ENCODE data around the gene GRAMD2A. TPM values are rescaled to one million over a fixed set of nuclear protein-coding genes. Genes with fewer than 3 reads are reported as not detected.

GRAMD2A gene
- polyA plus RNA-seq, 2 donors: 1.1 to 1.6 TPM

- Histone ChIP-seq H3K36me3 (ENCODE audit: control insufficient read depth in 2 of 2, insufficient read depth in 2 of 2, low read length in 1 of 2) (no peaks in the 10 kb centered on the region), H3K27ac (ENCODE audit: low read depth in 2 of 2, low read length in 1 of 2) (peak overlapping the region; percentile 99), H3K4me3 (ENCODE audit: low read depth in 1 of 2, low read length in 2 of 2) (peak overlapping the region; percentile 93 to 94), H3K27me3 (ENCODE audit: control insufficient read depth in 1 of 2, insufficient read depth in 2 of 2, low read length in 2 of 2) (no peaks in the 10 kb centered on the region), H3K4me1 (ENCODE audit: control insufficient read depth in 2 of 2, insufficient read depth in 2 of 2, low read length in 1 of 2) (peaks cover 4 to 7% of the 10 kb centered on the region in 2 donors), H3K9me3 (ENCODE audit: control insufficient read depth in 2 of 2, insufficient read depth in 1 of 2, low read depth in 1 of 2, low read length in 1 of 2) (no peaks in the 10 kb centered on the region)
- WGBS, 2 donors: 1 to 3% methylated on average over 16 of the region's 16 CpGs
Measured at GRCh38 chr15:72231833-72232478, 34.4 kb upstream of the GRAMD2A start.

GRCh38 chr15:72231066-72231832, 33.7 kb upstream of the GRAMD2A start, which contains the start of gene PKM:
Gene PKM (minus strand): TSS chr15:72231190. CDS start chr15:72219097, 12,093 bp downstream.
- Histone ChIP-seq H3K9me3 (ENCODE audit: control insufficient read depth in 2 of 2, insufficient read depth in 1 of 2, low read depth in 1 of 2, low read length in 1 of 2) (no peaks in the 10 kb centered on the region), H3K27ac (ENCODE audit: low read depth in 2 of 2, low read length in 1 of 2) (peak within 1 kb of the TSS; percentile 99), H3K36me3 (ENCODE audit: control insufficient read depth in 2 of 2, insufficient read depth in 2 of 2, low read length in 1 of 2) (no peaks in the 10 kb centered on the region), H3K27me3 (ENCODE audit: control insufficient read depth in 1 of 2, insufficient read depth in 2 of 2, low read length in 2 of 2) (no peaks in the 10 kb centered on the region), H3K4me3 (ENCODE audit: low read depth in 1 of 2, low read length in 2 of 2) (peak within 1 kb of the TSS; percentile 93 to 94), H3K4me1 (ENCODE audit: control insufficient read depth in 2 of 2, insufficient read depth in 2 of 2, low read length in 1 of 2) (peaks cover 4 to 9% of the 10 kb centered on the region in 2 donors)
- 0 to 1% methylated on average over 65 to 67 of the region's 67 CpGs for WGBS, 2 donors

DNA sequence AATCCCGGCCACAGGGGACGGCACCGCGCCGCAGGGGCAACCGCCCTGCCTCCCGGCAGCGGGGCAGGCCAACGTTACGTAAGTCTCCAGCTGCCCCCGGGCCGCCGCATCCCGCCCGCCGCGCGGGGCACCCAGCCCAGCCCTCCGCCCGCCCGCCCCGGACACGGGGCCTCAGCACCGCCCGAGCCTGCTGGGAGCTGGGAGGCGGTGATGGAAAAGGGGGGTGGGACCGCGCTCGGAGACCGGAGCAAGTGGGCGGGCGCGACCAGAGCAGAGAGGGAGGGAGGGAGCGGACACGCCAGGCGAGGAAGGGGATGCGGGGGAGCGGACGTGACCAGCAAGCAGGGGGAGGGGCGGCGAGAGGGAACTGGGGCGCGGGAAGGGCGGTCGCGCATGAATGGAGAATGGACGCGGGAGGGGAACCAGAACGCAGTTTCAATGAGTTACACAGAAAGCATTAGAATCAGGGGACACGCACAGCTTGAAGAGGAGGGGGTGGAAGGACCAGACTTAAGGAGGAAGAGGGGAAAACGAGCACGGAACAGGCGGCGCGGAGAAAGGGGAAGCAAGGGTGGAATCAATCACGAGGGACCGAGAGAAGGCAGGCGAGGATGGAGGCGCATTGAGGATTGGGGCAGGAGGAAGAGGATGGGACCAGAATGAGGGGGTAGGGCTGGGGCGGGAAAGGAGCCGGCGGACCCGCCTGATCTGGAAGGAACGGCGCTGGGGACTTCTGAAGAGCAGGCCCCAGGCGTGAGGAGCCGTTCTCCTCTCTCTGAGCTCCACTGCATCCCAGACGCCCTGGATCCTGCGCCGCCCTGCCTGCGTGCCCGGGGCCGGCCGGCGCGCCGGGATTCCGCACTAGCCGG, 32.8 kb upstream of the GRAMD2A start:
- Histone ChIP-seq H3K4me3 (ENCODE audit: low read depth in 1 of 2, low read length in 2 of 2) (peak overlapping the region; percentile 93 to 94), H3K27ac (ENCODE audit: low read depth in 2 of 2, low read length in 1 of 2) (peak overlapping the region; percentile 99), H3K9me3 (ENCODE audit: control insufficient read depth in 2 of 2, insufficient read depth in 1 of 2, low read depth in 1 of 2, low read length in 1 of 2) (no peaks in the 10 kb centered on the region), H3K36me3 (ENCODE audit: control insufficient read depth in 2 of 2, insufficient read depth in 2 of 2, low read length in 1 of 2) (no peaks in the 10 kb centered on the region), H3K4me1 (ENCODE audit: control insufficient read depth in 2 of 2, insufficient read depth in 2 of 2, low read length in 1 of 2) (peaks cover 4 to 9% of the 10 kb centered on the region in 2 donors), H3K27me3 (ENCODE audit: control insufficient read depth in 1 of 2, insufficient read depth in 2 of 2, low read length in 2 of 2) (no peaks in the 10 kb centered on the region)
- WGBS, 2 donors: 1% methylated on average over 76 to 79 of the region's 79 CpGs

GRCh38 chr15:72229947-72230196, 32.3 kb upstream of the GRAMD2A start:
- Histone ChIP-seq H3K27ac (ENCODE audit: low read depth in 2 of 2, low read length in 1 of 2) (peak overlapping the region; percentile 99), H3K36me3 (ENCODE audit: control insufficient read depth in 2 of 2, insufficient read depth in 2 of 2, low read length in 1 of 2) (no peaks in the 10 kb centered on the region), H3K27me3 (ENCODE audit: control insufficient read depth in 1 of 2, insufficient read depth in 2 of 2, low read length in 2 of 2) (no peaks in the 10 kb centered on the region), H3K4me3 (ENCODE audit: low read depth in 1 of 2, low read length in 2 of 2) (peak overlapping the region; percentile 93 to 94), H3K9me3 (ENCODE audit: control insufficient read depth in 2 of 2, insufficient read depth in 1 of 2, low read depth in 1 of 2, low read length in 1 of 2) (no peaks in the 10 kb centered on the region), H3K4me1 (ENCODE audit: control insufficient read depth in 2 of 2, insufficient read depth in 2 of 2, low read length in 1 of 2) (peaks cover 4 to 9% of the 10 kb centered on the region in 2 donors)
- WGBS, 2 donors: 0% methylated on average over 19 to 29 of the region's 29 CpGs

DNA sequence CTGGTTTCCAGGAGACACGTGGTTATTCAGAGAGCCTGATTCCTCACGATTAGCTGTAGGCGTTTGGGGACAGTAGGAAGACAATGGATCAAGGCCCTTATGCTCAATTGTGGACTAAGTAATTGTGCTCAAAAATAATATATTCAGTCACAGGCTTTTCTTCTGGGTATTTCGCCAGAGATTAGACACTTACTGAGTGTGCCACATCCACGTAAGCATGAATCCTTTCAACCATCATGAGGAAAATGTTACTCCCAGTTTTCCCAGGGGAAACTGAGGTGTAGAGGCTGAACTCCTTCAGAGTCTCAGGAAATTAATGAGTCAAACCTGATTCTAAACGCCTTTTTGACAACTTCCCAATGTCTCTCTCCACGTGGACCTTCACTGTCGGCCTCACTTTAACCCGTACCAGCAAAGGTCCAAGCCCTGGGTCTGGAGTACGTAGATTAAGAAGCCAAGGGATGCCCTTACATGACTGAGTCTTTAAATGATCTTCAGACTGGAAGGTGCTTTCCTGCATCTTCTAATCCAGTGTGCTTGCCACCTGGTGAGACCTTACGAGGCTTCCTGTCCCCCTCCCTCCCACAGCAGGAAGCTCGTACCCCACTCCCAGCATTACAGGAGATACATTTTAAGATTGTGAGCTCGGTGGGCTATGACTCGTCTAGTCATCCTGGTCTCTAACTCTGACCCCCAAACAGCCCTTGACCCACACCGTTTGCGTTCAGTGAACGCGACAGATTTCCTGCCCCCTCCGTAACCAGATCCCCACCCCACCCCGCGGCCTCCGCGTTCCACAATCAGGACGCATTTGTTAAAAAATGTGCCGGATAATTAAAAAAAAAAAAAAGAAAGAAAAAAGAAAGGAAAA, 31.7 kb upstream of the GRAMD2A start:
- no peaks in the 10 kb centered on the region for H3K9me3 ChIP-seq (ENCODE audit: control insufficient read depth in 2 of 2, insufficient read depth in 1 of 2, low read depth in 1 of 2, low read length in 1 of 2)
- H3K4me1 ChIP-seq (ENCODE audit: control insufficient read depth in 2 of 2, insufficient read depth in 2 of 2, low read length in 1 of 2): peaks cover 4 to 9% of the 10 kb centered on the region in 2 donors
- no peaks in the 10 kb centered on the region for H3K27me3 ChIP-seq (ENCODE audit: control insufficient read depth in 1 of 2, insufficient read depth in 2 of 2, low read length in 2 of 2)
- peak overlapping the region; percentile 93 to 94 for H3K4me3 ChIP-seq (ENCODE audit: low read depth in 1 of 2, low read length in 2 of 2)
- WGBS, 2 donors: 3 to 9% methylated on average over 25 of the region's 25 CpGs
- H3K27ac ChIP-seq (ENCODE audit: low read depth in 2 of 2, low read length in 1 of 2): peak overlapping the region; percentile 99
- no peaks in the 10 kb centered on the region for H3K36me3 ChIP-seq (ENCODE audit: control insufficient read depth in 2 of 2, insufficient read depth in 2 of 2, low read length in 1 of 2)

- H3K4me3 ChIP-seq (ENCODE audit: low read depth in 1 of 2, low read length in 2 of 2): peak overlapping the region in 1 of 2 donors; percentile 94
- H3K4me1 ChIP-seq (ENCODE audit: control insufficient read depth in 2 of 2, insufficient read depth in 2 of 2, low read length in 1 of 2): peaks cover 4 to 14% of the 10 kb centered on the region in 2 donors
- H3K27ac ChIP-seq (ENCODE audit: low read depth in 2 of 2, low read length in 1 of 2): peak overlapping the region; percentile 90 to 99
- WGBS, 2 donors: 32 to 44% methylated on average over 4 of the region's 4 CpGs
- no peaks in the 10 kb centered on the region for H3K9me3 ChIP-seq (ENCODE audit: control insufficient read depth in 2 of 2, insufficient read depth in 1 of 2, low read depth in 1 of 2, low read length in 1 of 2)
- no peaks in the 10 kb centered on the region for H3K27me3 ChIP-seq (ENCODE audit: control insufficient read depth in 1 of 2, insufficient read depth in 2 of 2, low read length in 2 of 2)
- H3K36me3 ChIP-seq (ENCODE audit: control insufficient read depth in 2 of 2, insufficient read depth in 2 of 2, low read length in 1 of 2): no peaks in the 10 kb centered on the region
Measured at GRCh38 chr15:72227720-72228119, 30.1 kb upstream of the GRAMD2A start.

- Histone ChIP-seq H3K9me3 (ENCODE audit: control insufficient read depth in 2 of 2, insufficient read depth in 1 of 2, low read depth in 1 of 2, low read length in 1 of 2) (no peaks in the 10 kb centered on the region), H3K27me3 (ENCODE audit: control insufficient read depth in 1 of 2, insufficient read depth in 2 of 2, low read length in 2 of 2) (no peaks in the 10 kb centered on the region), H3K4me1 (ENCODE audit: control insufficient read depth in 2 of 2, insufficient read depth in 2 of 2, low read length in 1 of 2) (peaks cover 8 to 19% of the 10 kb centered on the region in 2 donors), H3K4me3 (ENCODE audit: low read depth in 1 of 2, low read length in 2 of 2) (peak overlapping the region in 1 of 2 donors; percentile 8), H3K27ac (ENCODE audit: low read depth in 2 of 2, low read length in 1 of 2) (peak overlapping the region; percentile 66 to 92), H3K36me3 (ENCODE audit: control insufficient read depth in 2 of 2, insufficient read depth in 2 of 2, low read length in 1 of 2) (no peaks in the 10 kb centered on the region)
- WGBS, 2 donors: 20 to 26% methylated on average over 8 of the region's 8 CpGs
Measured at GRCh38 chr15:72227192-72227586, 29.6 kb upstream of the GRAMD2A start.

GRCh38 chr15:72223278-72223677, 25.7 kb upstream of the GRAMD2A start:
- 82% methylated on average over 10 of the region's 10 CpGs for WGBS, 2 donors
- peak overlapping the region; percentile 62 to 79 for H3K27ac ChIP-seq (ENCODE audit: low read depth in 2 of 2, low read length in 1 of 2)
- H3K4me1 ChIP-seq (ENCODE audit: control insufficient read depth in 2 of 2, insufficient read depth in 2 of 2, low read length in 1 of 2): peaks cover 4 to 16% of the 10 kb centered on the region in 2 donors

More at GRCh38 chr15:72223278-72223677, 25.7 kb upstream of the GRAMD2A start:
- Histone ChIP-seq H3K36me3 (ENCODE audit: control insufficient read depth in 2 of 2, insufficient read depth in 2 of 2, low read length in 1 of 2) (peaks cover 3 to 9% of the 10 kb centered on the region in 2 donors), H3K9me3 (ENCODE audit: control insufficient read depth in 2 of 2, insufficient read depth in 1 of 2, low read depth in 1 of 2, low read length in 1 of 2) (no peaks in the 10 kb centered on the region), H3K27me3 (ENCODE audit: control insufficient read depth in 1 of 2, insufficient read depth in 2 of 2, low read length in 2 of 2) (no peaks in the 10 kb centered on the region), H3K4me3 (ENCODE audit: low read depth in 1 of 2, low read length in 2 of 2) (no peak overlapping the region)
